Measurements from ENCODE around the gene GABRG3.

GRCh38 chr15:27495963-27496459 lies 525.0 kb downstream of the GABRG3 start:
- TF ChIP-seq ARNTL (CRISPR knock-in tag; IDR thresholded peaks at IDR 0.05; ENCODE audit: borderline replicate concordance, low read depth) (no peak), TOX (CRISPR knock-in tag; IDR thresholded peaks at IDR 0.05; ENCODE audit: borderline replicate concordance) (no peak), ESRRG (CRISPR knock-in tag; IDR thresholded peaks at IDR 0.05) (no peak), BACH2 (CRISPR knock-in tag; IDR thresholded peaks at IDR 0.05; ENCODE audit: borderline replicate concordance) (no peak), ISL1 (CRISPR knock-in tag; IDR thresholded peaks at IDR 0.05) (no peak), CSRNP3 (CRISPR knock-in tag; IDR thresholded peaks at IDR 0.05) (no peak), ZNF70 (CRISPR knock-in tag; IDR thresholded peaks at IDR 0.05) (no peak)

Measured in SK-N-SH treated with all-trans-retinoic acid at 6 μM for 48 hours (cell line).